H9 (cell line): ENCODE data around the gene MORN1. TPM values are rescaled to one million over a fixed set of nuclear protein-coding genes. Genes with fewer than 3 reads are reported as not detected.

Experiments
- DNase-seq: peaks from one replicate; pipeline ENCODE4 v3.0.0-alpha.2; 2017
- H2AFZ ChIP-seq: one replicate; pipeline ENCODE4 v1.6.1; 2013; ENCODE audit warnings: mild to moderate bottlenecking, low read length, control low read depth, moderate library complexity
- H2AK5ac ChIP-seq: 2 replicates; pipeline ENCODE4 v1.6.1; 2013; ENCODE audit warnings: low read length, control low read depth, mixed read lengths; ENCODE audit not compliant: insufficient read length
- H2BK120ac ChIP-seq: one replicate; pipeline ENCODE4 v1.6.1; 2013; ENCODE audit warnings: low read depth, mild to moderate bottlenecking, low read length, control low read depth, inconsistent platforms; ENCODE audit not compliant: poor library complexity, severe bottlenecking
- H2BK12ac ChIP-seq: 2 replicates; pipeline ENCODE4 v1.6.1; 2013; ENCODE audit warnings: low read length, control low read depth, mixed read lengths, low read depth; ENCODE audit not compliant: insufficient read length
- H2BK15ac ChIP-seq: 2 replicates; pipeline ENCODE4 v1.6.1; 2013; ENCODE audit warnings: low read depth, low read length, control low read depth
- H2BK20ac ChIP-seq: one replicate; pipeline ENCODE4 v1.6.1; 2013; ENCODE audit warnings: low read depth, mild to moderate bottlenecking, low read length, control low read depth, inconsistent platforms; ENCODE audit not compliant: poor library complexity, severe bottlenecking
- H2BK5ac ChIP-seq: 2 replicates; pipeline ENCODE4 v1.6.1; 2013; ENCODE audit warnings: low read length, control low read depth, mixed read lengths; ENCODE audit not compliant: insufficient read length
- H3K14ac ChIP-seq: 2 replicates; pipeline ENCODE4 v1.6.1; 2013; ENCODE audit warnings: low read length, control low read depth; ENCODE audit not compliant: insufficient read depth
- H3K18ac ChIP-seq: 2 replicates; pipeline ENCODE4 v1.6.1; 2013; ENCODE audit warnings: low read depth, mild to moderate bottlenecking, mixed read lengths, low read length, control low read depth; ENCODE audit not compliant: insufficient read length
- H3K23ac ChIP-seq: 2 replicates; pipeline ENCODE4 v1.6.1; 2013; ENCODE audit warnings: low read length, control low read depth, mixed read lengths, low read depth; ENCODE audit not compliant: insufficient read length
- H3K23me2 ChIP-seq: 2 replicates; pipeline ENCODE4 v1.6.1; 2013; ENCODE audit warnings: low read depth, mild to moderate bottlenecking, mixed read lengths, low read length, control low read depth; ENCODE audit not compliant: insufficient read length, poor library complexity, severe bottlenecking
- H3K27ac ChIP-seq: 2 replicates; pipeline ENCODE4 v1.5.1; 2013; ENCODE audit warnings: low read length, control low read depth, mixed read lengths, low read depth; ENCODE audit not compliant: insufficient read length
- H3K27me3 ChIP-seq: 2 replicates; pipeline ENCODE4 v1.6.1; 2013; ENCODE audit warnings: low read length, control low read depth, inconsistent platforms; ENCODE audit not compliant: insufficient read depth
- H3K4ac ChIP-seq: 2 replicates; pipeline ENCODE4 v1.6.1; 2013; ENCODE audit warnings: low read depth, mild to moderate bottlenecking, control low read depth, inconsistent platforms, low read length, moderate library complexity
- H3K4me1 ChIP-seq: 2 replicates; pipeline ENCODE4 v1.6.1; 2013; ENCODE audit warnings: low read length, control low read depth, inconsistent platforms; ENCODE audit not compliant: insufficient read depth
- H3K4me2 ChIP-seq: 2 replicates; pipeline ENCODE4 v1.6.1; 2013; ENCODE audit warnings: low read length, control low read depth, mixed read lengths; ENCODE audit not compliant: insufficient read length, insufficient read depth
- H3K56ac ChIP-seq: 2 replicates; pipeline ENCODE4 v1.6.1; 2013; ENCODE audit warnings: low read depth, mild to moderate bottlenecking, mixed read lengths, low read length, control low read depth; ENCODE audit not compliant: insufficient read length
- H3K79me1 ChIP-seq: 2 replicates; pipeline ENCODE4 v1.6.1; 2013; ENCODE audit warnings: low read depth, mild to moderate bottlenecking, moderate library complexity, low read length, control low read depth, inconsistent platforms; ENCODE audit not compliant: insufficient read depth, poor library complexity, severe bottlenecking
- H3K79me2 ChIP-seq: 2 replicates; pipeline ENCODE4 v1.6.1; 2013; ENCODE audit warnings: low read length, control low read depth, inconsistent platforms; ENCODE audit not compliant: insufficient read depth
- H3K9ac ChIP-seq: 2 replicates; pipeline ENCODE4 v1.6.1; 2013; ENCODE audit warnings: low read length, control low read depth, mixed read lengths; ENCODE audit not compliant: insufficient read length; ENCODE audit errors: extremely low read depth
- H3K9me3 ChIP-seq: one replicate; pipeline ENCODE4 v1.6.1; 2013; ENCODE audit warnings: low read depth, low read length, inconsistent platforms; ENCODE audit not compliant: control insufficient read depth
- H3T11ph ChIP-seq: one replicate; pipeline ENCODE4 v1.6.1; 2013; ENCODE audit warnings: mild to moderate bottlenecking, low read length, control low read depth, inconsistent platforms
- H4K20me1 ChIP-seq: one replicate; pipeline ENCODE4 v1.6.1; 2013; ENCODE audit not compliant: control insufficient read depth, insufficient read length, insufficient read depth
- H4K5ac ChIP-seq: 2 replicates; pipeline ENCODE4 v1.6.1; 2013; ENCODE audit warnings: low read depth, mild to moderate bottlenecking, mixed read lengths, low read length, control low read depth; ENCODE audit not compliant: insufficient read length
- H4K8ac ChIP-seq: replicated peaks from 2 replicates; pipeline ENCODE4 v1.6.1; 2013; ENCODE audit warnings: low read length, control low read depth, mixed read lengths, low read depth; ENCODE audit not compliant: insufficient read length
- H4K91ac ChIP-seq: 2 replicates; pipeline ENCODE4 v1.6.1; 2013; ENCODE audit warnings: low read depth, mild to moderate bottlenecking, moderate library complexity, mixed read lengths, low read length, control low read depth; ENCODE audit not compliant: insufficient read length
- H3K27ac Mint-ChIP-seq, 3 experiments: 2 replicates in 2 of 3; 3 replicates in 1 of 3; pipeline ENCODE4 v1.8.0; 2020 to 2021; ENCODE audit warnings: mixed read lengths in 3 of 3, mild to moderate bottlenecking in 1 of 3, moderate library complexity in 1 of 3
- H3K27me3 Mint-ChIP-seq: 2 replicates; pipeline ENCODE4 v1.8.0; 2021; ENCODE audit warnings: low read depth, mild to moderate bottlenecking, moderate library complexity, mixed read lengths
- H3K36me3 Mint-ChIP-seq, 3 experiments: 2 replicates in 2 of 3; 3 replicates in 1 of 3; pipeline ENCODE4 v1.8.0; 2020 to 2021; ENCODE audit warnings: low read depth in 3 of 3, mixed read lengths in 3 of 3; ENCODE audit not compliant: insufficient read depth in 1 of 3
- H3K4me1 Mint-ChIP-seq, 2 experiments: 2 replicates each; pipeline ENCODE4 v1.8.0; 2020; ENCODE audit warnings: mixed read lengths in 2 of 2
- H3K4me3 Mint-ChIP-seq, 2 experiments: 2 replicates in 1 of 2; 3 replicates in 1 of 2; pipeline ENCODE4 v1.8.0; 2020 to 2021; ENCODE audit warnings: mild to moderate bottlenecking in 2 of 2, mixed read lengths in 2 of 2, moderate library complexity in 1 of 2
- H3K9me3 Mint-ChIP-seq, 2 experiments: 2 replicates in 1 of 2; 3 replicates in 1 of 2; pipeline ENCODE4 v1.8.0; 2020; ENCODE audit warnings: mild to moderate bottlenecking in 2 of 2, mixed read lengths in 2 of 2, moderate library complexity in 1 of 2
- WGBS: extraction: QIAGEN DNeasy Blood & Tissue Kit; methylation state at CpG from one replicate; pipeline ENCODE4 v1.1.7; 2013; ENCODE audit warnings: missing lambda C conversion rate, low lambda C conversion rate, mixed read lengths; ENCODE audit not compliant: insufficient read length; ENCODE audit errors: extremely low coverage; 5-methylcytosine and 5-hydroxymethylcytosine counted together
- total RNA-seq: library from RNA; stranded (reverse); gene quantifications from 2 replicates; pipeline ENCODE4 v1.2.1, GENCODE V29; 2021
- TF ChIP-seq, protein P1 (sequence below): fragments of 200-600 bp; sonication (generic); conservative IDR thresholded peaks from 3 replicates; pipeline ENCODE4 v1.8.0; 2021; ENCODE audit warnings: antibody characterized with exemption, mild to moderate bottlenecking

MORN1 gene
- total RNA-seq, 1 experiment from 2014 or later, result 12.7 TPM

DNA sequence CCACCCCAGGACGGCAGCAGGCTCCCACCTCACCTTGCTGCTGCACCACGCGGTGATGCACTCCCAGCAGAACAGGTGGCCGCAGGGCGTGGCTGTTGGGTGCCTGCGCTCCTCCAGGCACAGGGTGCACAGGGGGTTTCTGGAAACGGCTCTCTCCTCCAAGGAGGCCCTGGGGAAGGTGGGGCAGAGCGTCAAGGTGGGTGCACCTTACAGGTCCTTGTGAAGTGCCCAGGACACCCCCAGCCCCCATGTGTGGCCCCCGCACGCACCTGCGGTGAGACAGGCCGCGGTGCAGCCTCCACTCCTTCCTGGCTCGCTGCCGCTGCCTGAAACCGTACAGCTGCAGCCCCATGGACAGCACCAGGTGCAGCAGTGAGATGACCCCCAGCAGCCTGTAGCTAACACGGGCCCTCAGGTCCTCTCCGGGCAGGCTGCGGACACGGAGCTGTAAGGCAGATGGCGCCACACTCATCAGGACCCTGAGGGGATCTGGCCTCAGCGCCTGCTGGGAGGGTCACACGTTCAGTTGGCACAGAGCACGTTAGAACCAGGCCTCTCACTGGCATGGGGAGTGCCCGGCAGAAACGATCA lies 15.2 kb upstream of the MORN1 start:
- no peak overlapping the region for H3K4me2 ChIP-seq
- H2AFZ ChIP-seq, result no peak overlapping the region
- Mint-ChIP-seq H3K36me3 (peaks cover 17 to 75% (median 67%) of the 10 kb centered on the region in 3 experiments; a peak in 6 of 7 replicates), H3K9me3 (no peaks in the 10 kb centered on the region), H3K27ac (no peak overlapping the region; a peak in 1 of 7 replicates), H3K4me3 (no peak overlapping the region), H3K4me1 (peaks cover 4 to 8% of the 10 kb centered on the region in 2 experiments; a peak in 3 of 4 replicates), H3K27me3 (no peaks in the 10 kb centered on the region; the same call in none of the 2 replicates)
- no peak overlapping the region for H3K9ac ChIP-seq
- peaks cover 1% of the 10 kb centered on the region for H3K23me2 ChIP-seq
- H4K20me1 ChIP-seq, result no peaks in the 10 kb centered on the region
- H4K8ac ChIP-seq, result no peak overlapping the region
- H2BK5ac ChIP-seq, result no peak overlapping the region
- peak; percentile 44 for DNase-seq
- H3K23ac ChIP-seq, result no peak overlapping the region
- no peak overlapping the region for H3K27ac ChIP-seq
- H3T11ph ChIP-seq, result no peak overlapping the region
- H2AK5ac ChIP-seq, result no peak overlapping the region
- no peak overlapping the region for H2BK120ac ChIP-seq
- TF ChIP-seq, protein P1, sequence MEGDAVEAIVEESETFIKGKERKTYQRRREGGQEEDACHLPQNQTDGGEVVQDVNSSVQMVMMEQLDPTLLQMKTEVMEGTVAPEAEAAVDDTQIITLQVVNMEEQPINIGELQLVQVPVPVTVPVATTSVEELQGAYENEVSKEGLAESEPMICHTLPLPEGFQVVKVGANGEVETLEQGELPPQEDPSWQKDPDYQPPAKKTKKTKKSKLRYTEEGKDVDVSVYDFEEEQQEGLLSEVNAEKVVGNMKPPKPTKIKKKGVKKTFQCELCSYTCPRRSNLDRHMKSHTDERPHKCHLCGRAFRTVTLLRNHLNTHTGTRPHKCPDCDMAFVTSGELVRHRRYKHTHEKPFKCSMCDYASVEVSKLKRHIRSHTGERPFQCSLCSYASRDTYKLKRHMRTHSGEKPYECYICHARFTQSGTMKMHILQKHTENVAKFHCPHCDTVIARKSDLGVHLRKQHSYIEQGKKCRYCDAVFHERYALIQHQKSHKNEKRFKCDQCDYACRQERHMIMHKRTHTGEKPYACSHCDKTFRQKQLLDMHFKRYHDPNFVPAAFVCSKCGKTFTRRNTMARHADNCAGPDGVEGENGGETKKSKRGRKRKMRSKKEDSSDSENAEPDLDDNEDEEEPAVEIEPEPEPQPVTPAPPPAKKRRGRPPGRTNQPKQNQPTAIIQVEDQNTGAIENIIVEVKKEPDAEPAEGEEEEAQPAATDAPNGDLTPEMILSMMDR, result peak; percentile 43; the same call in 2 of the 3 replicates
- no peak overlapping the region for H2BK15ac ChIP-seq
- H2BK12ac ChIP-seq, result no peak overlapping the region
- no peak overlapping the region for H4K91ac ChIP-seq
- H3K79me1 ChIP-seq, result no peaks in the 10 kb centered on the region
- no peak overlapping the region for H3K18ac ChIP-seq
- H3K4me1 ChIP-seq, result no peaks in the 10 kb centered on the region
- H3K27me3 ChIP-seq, result no peaks in the 10 kb centered on the region
- H3K56ac ChIP-seq, result no peak overlapping the region
- WGBS, result no CpG with 5 or more reads among the region's 26 CpGs
- H4K5ac ChIP-seq, result no peak overlapping the region
- no peaks in the 10 kb centered on the region for H3K9me3 ChIP-seq
- no peak overlapping the region for H3K4ac ChIP-seq
- no peak overlapping the region for H3K14ac ChIP-seq
- H2BK20ac ChIP-seq, result no peak overlapping the region
- H3K79me2 ChIP-seq, result no peaks in the 10 kb centered on the region
